GM12892 (cell line): ENCODE measurements around the gene GRIN1.

Experiments
- POLR2A ChIP-seq: IDR thresholded peaks from 2 replicates; pipeline ENCODE4 v1.6.1; 2011; ENCODE audit warnings: low read depth, low read length, control low read depth
- POLR2AphosphoS5 ChIP-seq: IDR thresholded peaks from 2 replicates; pipeline ENCODE4 v1.6.1; 2011; ENCODE audit warnings: low read depth, low read length, control low read depth
- TAF1 ChIP-seq: IDR thresholded peaks from 2 replicates; pipeline ENCODE4 v1.6.1; 2011; ENCODE audit warnings: low read depth, mild to moderate bottlenecking, control low read depth, low read length, borderline replicate concordance

GRCh38 chr9:137099231-137099630, 39.7 kb upstream of the GRIN1 start:
- TF ChIP-seq POLR2A (no peak), POLR2AphosphoS5 (no peak), TAF1 (no peak)
